Transverse colon (tissue), 4 donors: ENCODE measurements around the gene SMYD2.

ENCODE experiments used
- POLR2AphosphoS5 ChIP-seq, 3 donors: sonication (generic); formaldehyde crosslinking; IDR thresholded peaks; one replicate each; pipeline ENCODE4 v1.6.1; 2016; ENCODE audit warnings: antibody characterized with exemption in 3 of 3
- TF ChIP-seq, protein P1 (sequence below), 5 experiments: fragments of 200-600 bp in 3 of 5; fragments of 450-650 bp in 2 of 5; sonication (generic) in 3 of 5; IDR thresholded peaks; 1 replicate in 2 of 5; 2 replicates in 3 of 5; pipeline ENCODE4 v1.5.1; 2016 to 2017; ENCODE audit warnings: antibody characterized with exemption in 5 of 5, inconsistent platforms in 3 of 5, mild to moderate bottlenecking in 2 of 5, moderate library complexity in 1 of 5

- TF ChIP-seq, protein P1, sequence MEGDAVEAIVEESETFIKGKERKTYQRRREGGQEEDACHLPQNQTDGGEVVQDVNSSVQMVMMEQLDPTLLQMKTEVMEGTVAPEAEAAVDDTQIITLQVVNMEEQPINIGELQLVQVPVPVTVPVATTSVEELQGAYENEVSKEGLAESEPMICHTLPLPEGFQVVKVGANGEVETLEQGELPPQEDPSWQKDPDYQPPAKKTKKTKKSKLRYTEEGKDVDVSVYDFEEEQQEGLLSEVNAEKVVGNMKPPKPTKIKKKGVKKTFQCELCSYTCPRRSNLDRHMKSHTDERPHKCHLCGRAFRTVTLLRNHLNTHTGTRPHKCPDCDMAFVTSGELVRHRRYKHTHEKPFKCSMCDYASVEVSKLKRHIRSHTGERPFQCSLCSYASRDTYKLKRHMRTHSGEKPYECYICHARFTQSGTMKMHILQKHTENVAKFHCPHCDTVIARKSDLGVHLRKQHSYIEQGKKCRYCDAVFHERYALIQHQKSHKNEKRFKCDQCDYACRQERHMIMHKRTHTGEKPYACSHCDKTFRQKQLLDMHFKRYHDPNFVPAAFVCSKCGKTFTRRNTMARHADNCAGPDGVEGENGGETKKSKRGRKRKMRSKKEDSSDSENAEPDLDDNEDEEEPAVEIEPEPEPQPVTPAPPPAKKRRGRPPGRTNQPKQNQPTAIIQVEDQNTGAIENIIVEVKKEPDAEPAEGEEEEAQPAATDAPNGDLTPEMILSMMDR (IDR thresholded peaks at IDR 0.05), result no peak
- TF ChIP-seq POLR2AphosphoS5 (IDR thresholded peaks at IDR 0.05), result no peak
Measured at GRCh38 chr1:214251354-214251753, 29.6 kb upstream of the SMYD2 start.
